Central memory CD8-positive, alpha-beta T cell (primary cell): Measurements from ENCODE around the gene SZRD1.

Experiments used
- ATAC-seq: fragments of 150-1000 bp; cut with Tn5 transposase; replicated peaks from 2 replicates; pipeline ENCODE4 v1.10.0; 2022; ENCODE audit warnings: mild to moderate bottlenecking, moderate FRiP score, moderate number of reproducible peaks; ENCODE audit not compliant: poor library complexity, severe bottlenecking; ENCODE audit errors: extremely low read depth
- DNase-seq, 2 donors: peaks; one replicate each; pipeline ENCODE4 v3.0.0; 2021; ENCODE audit warnings: low spot score in 2 of 2
- H3K27ac Mint-ChIP-seq: one replicate; pipeline ENCODE4 v1.8.0; 2022; ENCODE audit warnings: low read depth, mild to moderate bottlenecking, moderate library complexity, mixed read lengths
- H3K27me3 Mint-ChIP-seq: one replicate; pipeline ENCODE4 v1.8.0; 2022; ENCODE audit warnings: mixed read lengths
- H3K36me3 Mint-ChIP-seq: one replicate; pipeline ENCODE4 v1.8.0; 2022; ENCODE audit warnings: mild to moderate bottlenecking, moderate library complexity, mixed read lengths; ENCODE audit not compliant: insufficient read depth
- H3K4me1 Mint-ChIP-seq: one replicate; pipeline ENCODE4 v1.8.0; 2022; ENCODE audit warnings: mixed read lengths
- H3K4me3 Mint-ChIP-seq: one replicate; pipeline ENCODE4 v1.8.0; 2022; ENCODE audit warnings: mild to moderate bottlenecking, moderate library complexity, mixed read lengths
- H3K9me3 Mint-ChIP-seq: one replicate; pipeline ENCODE4 v1.8.0; 2022; ENCODE audit warnings: mixed read lengths

The SZRD1 gene

DNA sequence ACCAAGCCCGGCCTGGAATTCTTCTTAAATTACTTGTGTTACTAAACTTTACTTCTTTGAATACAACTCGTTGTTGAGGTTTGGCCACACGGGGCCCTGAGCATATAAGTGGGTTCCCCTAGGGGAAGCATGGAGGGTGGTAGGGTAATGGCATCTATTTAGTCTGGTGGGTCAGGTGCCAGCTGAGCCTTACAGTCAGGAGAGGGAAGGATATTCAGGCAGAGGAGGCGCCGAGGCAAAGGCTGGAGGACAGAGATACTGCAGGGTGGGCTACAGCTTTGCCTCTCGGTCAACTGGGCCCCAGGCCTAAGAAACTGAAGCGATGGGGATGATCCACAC, 73.1 kb downstream of the SZRD1 start:
- Mint-ChIP-seq H3K4me3 (peak overlapping the region; percentile 93), H3K36me3 (peaks cover 24% of the 10 kb centered on the region), H3K9me3 (no peaks in the 10 kb centered on the region), H3K4me1 (peaks cover 32% of the 10 kb centered on the region), H3K27me3 (no peaks in the 10 kb centered on the region), H3K27ac (peak overlapping the region; percentile 94)
- ATAC-seq: no peak
- no peak for DNase-seq

- Mint-ChIP-seq H3K9me3 (no peaks in the 10 kb centered on the region), H3K36me3 (peaks cover 28% of the 10 kb centered on the region), H3K4me3 (peak within 1 kb of the TSS; percentile 93), H3K27me3 (no peaks in the 10 kb centered on the region), H3K27ac (peak within 1 kb of the TSS; percentile 94), H3K4me1 (peaks cover 32% of the 10 kb centered on the region)
- ATAC-seq: peak; percentile 88
- peak; percentile 87 to 94 for DNase-seq
Measured at GRCh38 chr1:16440470-16441281, 73.6 kb downstream of the SZRD1 start, which contains the start of gene NECAP2. Gene NECAP2 (plus strand): TSS chr1:16440724. CDS start chr1:16440762, 38 bp downstream.

DNA sequence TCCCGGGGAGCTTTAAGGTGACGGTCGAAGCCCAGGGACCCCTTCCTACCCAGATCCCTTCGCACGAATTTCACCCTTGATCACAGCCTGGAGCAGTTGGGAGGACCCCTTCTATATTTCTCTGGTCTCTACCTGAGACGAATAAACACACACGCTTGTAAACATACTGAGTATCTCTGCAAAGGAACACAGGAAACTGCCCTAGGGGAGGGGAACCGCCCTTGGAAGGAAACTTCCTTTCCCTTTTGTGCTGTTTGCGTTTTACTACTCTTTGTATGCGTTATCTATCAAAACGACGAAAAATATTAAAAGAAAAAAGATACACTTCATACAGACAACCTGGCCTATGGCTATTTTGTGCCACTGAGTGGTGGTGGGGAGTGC, 74.2 kb downstream of the SZRD1 start:
- no peak for DNase-seq
- Mint-ChIP-seq H3K27me3 (no peaks in the 10 kb centered on the region), H3K36me3 (peaks cover 34% of the 10 kb centered on the region), H3K4me1 (peaks cover 32% of the 10 kb centered on the region), H3K9me3 (no peaks in the 10 kb centered on the region), H3K27ac (peak overlapping the region; percentile 94), H3K4me3 (peak overlapping the region; percentile 93)
- peak; percentile 34 for ATAC-seq

DNA sequence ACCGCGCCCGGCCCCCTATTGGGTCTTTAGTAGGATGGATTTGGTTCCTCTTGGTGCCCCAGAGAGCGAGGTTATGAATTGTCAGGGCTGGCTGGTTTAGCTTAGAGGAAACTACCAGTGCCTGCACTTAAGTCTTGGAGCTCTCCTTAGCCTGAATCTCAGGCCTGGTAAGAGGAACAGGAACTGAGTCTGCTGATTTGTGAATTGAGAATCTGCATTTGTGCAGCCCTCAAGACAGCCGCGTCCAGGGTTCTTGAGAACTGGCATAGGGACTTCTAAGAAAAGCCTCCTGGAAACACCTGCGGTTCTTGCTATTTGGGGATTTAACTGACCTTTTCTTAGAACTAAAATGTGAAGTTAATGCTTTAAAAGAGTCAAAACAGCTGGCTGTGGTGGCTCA, 75.2 kb downstream of the SZRD1 start:
- Mint-ChIP-seq H3K4me1 (peaks cover 32% of the 10 kb centered on the region), H3K27me3 (no peaks in the 10 kb centered on the region)

GRCh38 chr1:16442941-16443340, 75.9 kb downstream of the SZRD1 start:
- H3K27me3 Mint-ChIP-seq: no peaks in the 10 kb centered on the region
- H3K27ac Mint-ChIP-seq: no peak overlapping the region
- ATAC-seq (no peak), DNase-seq (no peak)
- no peaks in the 10 kb centered on the region for H3K9me3 Mint-ChIP-seq
- H3K4me3 Mint-ChIP-seq: no peak overlapping the region
- peaks cover 34% of the 10 kb centered on the region for H3K4me1 Mint-ChIP-seq
- peaks cover 40% of the 10 kb centered on the region for H3K36me3 Mint-ChIP-seq

More for the DNA sequence above, 75.2 kb downstream of the SZRD1 start:
- H3K27ac Mint-ChIP-seq: no peak overlapping the region
- H3K9me3 Mint-ChIP-seq: no peaks in the 10 kb centered on the region
- DNase-seq (no peak), ATAC-seq (no peak)
- peak overlapping the region; percentile 93 for H3K4me3 Mint-ChIP-seq
- peaks cover 38% of the 10 kb centered on the region for H3K36me3 Mint-ChIP-seq

DNA sequence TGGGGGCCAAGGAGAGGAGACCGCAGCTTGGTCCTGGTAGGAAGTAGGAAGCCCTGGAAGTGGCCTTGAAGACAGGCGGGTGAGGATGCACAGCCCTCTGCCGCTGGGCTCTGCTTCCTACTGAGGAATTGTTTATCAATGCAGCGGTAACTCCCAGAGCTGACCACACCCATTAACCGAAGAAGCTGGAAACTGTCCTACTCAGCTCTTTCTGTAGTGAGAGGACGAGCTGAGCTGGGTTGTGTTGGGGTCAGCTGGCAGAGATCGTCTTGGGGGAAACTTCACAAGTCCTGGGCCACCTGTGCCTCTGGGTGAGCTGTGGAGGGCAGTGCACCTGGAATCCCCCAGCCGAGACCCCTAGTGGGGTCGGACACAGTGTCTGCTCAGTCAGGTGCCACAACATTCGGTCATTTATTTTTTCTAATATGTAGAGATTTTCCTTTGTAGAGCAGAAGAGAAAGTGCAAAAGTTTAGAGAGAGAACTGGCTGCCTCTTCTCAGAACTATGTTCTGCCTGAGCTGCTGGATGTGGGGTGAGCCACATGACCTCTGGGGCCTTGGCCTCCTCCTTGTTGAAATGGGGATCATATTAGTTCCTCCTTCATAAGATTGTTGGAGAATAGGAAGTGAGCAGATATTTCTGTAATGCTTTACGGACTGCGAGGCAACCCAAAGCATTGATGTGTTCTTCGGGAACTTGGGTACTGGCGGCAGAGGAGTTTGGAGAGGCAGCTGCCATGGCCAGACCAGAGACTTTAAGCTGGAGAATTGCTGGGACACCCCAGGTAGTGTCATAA, 77.1 kb downstream of the SZRD1 start:
- peaks cover 49% of the 10 kb centered on the region for H3K36me3 Mint-ChIP-seq
- no peak overlapping the region for H3K27ac Mint-ChIP-seq
- H3K4me3 Mint-ChIP-seq: no peak overlapping the region
- ATAC-seq (no peak), DNase-seq (no peak)
- H3K27me3 Mint-ChIP-seq: no peaks in the 10 kb centered on the region
- H3K4me1 Mint-ChIP-seq: peaks cover 47% of the 10 kb centered on the region
- H3K9me3 Mint-ChIP-seq: no peaks in the 10 kb centered on the region

GRCh38 chr1:16445052-16445451, 78.0 kb downstream of the SZRD1 start:
- Mint-ChIP-seq H3K27ac (no peak overlapping the region), H3K27me3 (no peaks in the 10 kb centered on the region), H3K4me3 (no peak overlapping the region), H3K4me1 (peaks cover 50% of the 10 kb centered on the region), H3K36me3 (peaks cover 58% of the 10 kb centered on the region), H3K9me3 (no peaks in the 10 kb centered on the region)
- ATAC-seq (no peak), DNase-seq (no peak)

DNA sequence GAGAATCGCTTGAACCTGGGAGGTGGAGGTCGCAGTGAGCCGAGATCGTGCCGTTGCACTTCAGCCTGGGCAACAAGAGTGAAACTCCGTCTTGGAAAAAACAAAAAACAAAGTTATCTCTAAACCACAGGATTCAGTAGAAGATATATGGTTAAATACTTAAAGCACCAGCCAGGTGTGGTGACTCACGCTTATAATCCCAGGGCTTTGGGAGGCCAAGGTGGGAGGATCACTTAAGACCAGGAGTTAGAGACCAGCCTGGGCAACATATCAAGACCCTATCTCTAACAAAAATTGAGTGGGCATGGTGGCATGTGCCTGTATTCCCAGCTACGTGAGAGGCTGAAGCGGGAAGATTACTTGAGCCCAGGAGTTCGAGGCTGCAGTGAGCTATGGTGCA, 79.1 kb downstream of the SZRD1 start:
- Mint-ChIP-seq H3K27me3 (no peaks in the 10 kb centered on the region), H3K9me3 (no peaks in the 10 kb centered on the region), H3K4me1 (peaks cover 46% of the 10 kb centered on the region), H3K27ac (no peak overlapping the region), H3K36me3 (peaks cover 61% of the 10 kb centered on the region), H3K4me3 (no peak overlapping the region)
- ATAC-seq (no peak), DNase-seq (no peak)

DNA sequence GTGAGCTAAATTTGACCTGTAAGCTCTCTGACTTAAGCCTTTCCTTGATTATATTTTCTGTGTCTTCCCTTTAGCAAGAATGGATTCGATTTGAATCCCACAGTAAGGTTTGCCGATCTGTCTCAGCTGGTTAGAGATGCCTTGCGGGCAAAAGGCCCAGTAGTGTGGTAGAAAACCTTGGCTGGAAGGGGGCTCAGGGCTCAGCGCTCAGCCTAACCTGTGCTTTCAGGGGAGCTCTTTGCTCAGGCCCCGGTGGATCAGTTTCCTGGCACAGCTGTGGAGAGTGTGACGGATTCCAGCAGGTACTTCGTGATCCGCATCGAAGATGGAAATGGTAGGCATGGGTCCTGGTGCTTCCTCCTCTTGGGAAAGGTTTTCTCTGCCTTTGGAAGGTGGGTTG, 80.6 kb downstream of the SZRD1 start:
- Mint-ChIP-seq H3K36me3 (peaks cover 68% of the 10 kb centered on the region), H3K9me3 (no peaks in the 10 kb centered on the region), H3K4me1 (peaks cover 44% of the 10 kb centered on the region)

More for the DNA sequence above, 80.6 kb downstream of the SZRD1 start:
- Mint-ChIP-seq H3K27me3 (no peaks in the 10 kb centered on the region), H3K27ac (no peak overlapping the region), H3K4me3 (no peak overlapping the region)
- DNase-seq (no peak), ATAC-seq (no peak)
